Measurements from ENCODE around the gene C5orf58.
"Not testable (repeated sequence)": the region's sequence is repeated elsewhere in the genome, so short reads cannot be mapped to it uniquely, and the experiment has no call there.

C5orf58 gene

DNA sequence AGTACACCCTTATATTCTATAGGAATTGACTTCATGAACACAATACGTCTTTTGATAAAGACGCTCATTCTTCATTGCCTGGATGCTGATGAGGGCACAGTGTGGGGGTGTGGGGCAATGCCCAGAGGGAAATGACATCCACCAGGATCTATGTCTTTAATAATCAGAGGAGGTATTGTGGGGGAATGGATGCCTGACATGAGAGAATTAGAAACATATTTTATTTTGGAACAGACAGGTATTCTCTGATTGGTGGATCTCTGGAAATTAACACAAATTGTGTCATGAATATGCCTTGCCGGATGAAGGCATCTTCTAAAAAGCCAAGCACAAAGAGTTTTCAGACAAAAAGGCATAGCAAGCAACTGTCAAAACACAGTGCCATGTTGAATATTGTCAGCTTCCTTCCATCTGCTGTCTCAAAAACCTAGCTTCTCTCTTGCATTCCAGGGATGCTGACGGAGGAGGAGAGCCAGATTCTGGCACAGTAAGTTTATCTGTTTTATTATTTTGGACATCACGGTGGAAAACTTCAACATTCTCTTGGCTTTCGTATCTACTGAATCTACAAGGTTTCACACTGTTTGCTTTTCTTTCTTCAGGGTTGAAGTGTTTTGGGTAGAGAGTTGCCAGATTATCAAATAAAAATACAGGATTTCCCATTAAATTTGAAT, 3.9 kb upstream of the C5orf58 start:
- TF ChIP-seq, protein P1, sequence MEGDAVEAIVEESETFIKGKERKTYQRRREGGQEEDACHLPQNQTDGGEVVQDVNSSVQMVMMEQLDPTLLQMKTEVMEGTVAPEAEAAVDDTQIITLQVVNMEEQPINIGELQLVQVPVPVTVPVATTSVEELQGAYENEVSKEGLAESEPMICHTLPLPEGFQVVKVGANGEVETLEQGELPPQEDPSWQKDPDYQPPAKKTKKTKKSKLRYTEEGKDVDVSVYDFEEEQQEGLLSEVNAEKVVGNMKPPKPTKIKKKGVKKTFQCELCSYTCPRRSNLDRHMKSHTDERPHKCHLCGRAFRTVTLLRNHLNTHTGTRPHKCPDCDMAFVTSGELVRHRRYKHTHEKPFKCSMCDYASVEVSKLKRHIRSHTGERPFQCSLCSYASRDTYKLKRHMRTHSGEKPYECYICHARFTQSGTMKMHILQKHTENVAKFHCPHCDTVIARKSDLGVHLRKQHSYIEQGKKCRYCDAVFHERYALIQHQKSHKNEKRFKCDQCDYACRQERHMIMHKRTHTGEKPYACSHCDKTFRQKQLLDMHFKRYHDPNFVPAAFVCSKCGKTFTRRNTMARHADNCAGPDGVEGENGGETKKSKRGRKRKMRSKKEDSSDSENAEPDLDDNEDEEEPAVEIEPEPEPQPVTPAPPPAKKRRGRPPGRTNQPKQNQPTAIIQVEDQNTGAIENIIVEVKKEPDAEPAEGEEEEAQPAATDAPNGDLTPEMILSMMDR (IDR thresholded peaks at IDR 0.05; ENCODE audit: insufficient read depth, low read depth, low read length, missing control alignments) = no peak
- no peak for DNase-seq (ENCODE audit: low read depth)
- no peak overlapping the region for H3K4me3 ChIP-seq (ENCODE audit: low read depth, low read length)

DNA sequence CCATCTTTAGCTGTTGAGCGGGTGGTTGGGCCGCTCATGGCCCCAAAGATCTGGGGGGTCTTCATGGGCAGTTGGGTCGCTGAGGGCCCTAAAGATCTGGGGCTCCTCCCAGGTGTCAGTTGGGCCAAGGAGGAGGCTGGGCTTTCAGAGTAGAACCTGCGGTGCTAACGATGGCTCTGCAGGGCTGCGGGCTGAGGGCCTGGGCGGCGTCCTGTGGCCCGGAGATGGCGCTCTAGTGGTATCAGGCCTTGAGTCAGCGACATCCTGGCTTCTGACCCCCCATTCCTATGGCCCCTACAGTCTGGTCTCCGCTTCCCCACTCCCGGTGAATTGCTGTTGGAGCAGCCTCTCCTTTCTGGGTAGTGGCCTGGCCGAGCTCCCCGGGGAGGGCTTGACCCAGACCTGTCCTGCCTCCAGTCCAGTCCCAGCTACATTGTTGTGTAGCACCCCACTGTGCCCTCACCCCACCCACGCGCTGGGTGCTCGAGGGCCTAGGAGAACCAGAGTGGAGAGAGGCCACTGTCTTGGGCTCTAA, 640 bp downstream of the C5orf58 start:
- TF ChIP-seq, protein P1 (IDR thresholded peaks at IDR 0.05; ENCODE audit: insufficient read depth, low read depth, low read length, missing control alignments) = no peak

DNA sequence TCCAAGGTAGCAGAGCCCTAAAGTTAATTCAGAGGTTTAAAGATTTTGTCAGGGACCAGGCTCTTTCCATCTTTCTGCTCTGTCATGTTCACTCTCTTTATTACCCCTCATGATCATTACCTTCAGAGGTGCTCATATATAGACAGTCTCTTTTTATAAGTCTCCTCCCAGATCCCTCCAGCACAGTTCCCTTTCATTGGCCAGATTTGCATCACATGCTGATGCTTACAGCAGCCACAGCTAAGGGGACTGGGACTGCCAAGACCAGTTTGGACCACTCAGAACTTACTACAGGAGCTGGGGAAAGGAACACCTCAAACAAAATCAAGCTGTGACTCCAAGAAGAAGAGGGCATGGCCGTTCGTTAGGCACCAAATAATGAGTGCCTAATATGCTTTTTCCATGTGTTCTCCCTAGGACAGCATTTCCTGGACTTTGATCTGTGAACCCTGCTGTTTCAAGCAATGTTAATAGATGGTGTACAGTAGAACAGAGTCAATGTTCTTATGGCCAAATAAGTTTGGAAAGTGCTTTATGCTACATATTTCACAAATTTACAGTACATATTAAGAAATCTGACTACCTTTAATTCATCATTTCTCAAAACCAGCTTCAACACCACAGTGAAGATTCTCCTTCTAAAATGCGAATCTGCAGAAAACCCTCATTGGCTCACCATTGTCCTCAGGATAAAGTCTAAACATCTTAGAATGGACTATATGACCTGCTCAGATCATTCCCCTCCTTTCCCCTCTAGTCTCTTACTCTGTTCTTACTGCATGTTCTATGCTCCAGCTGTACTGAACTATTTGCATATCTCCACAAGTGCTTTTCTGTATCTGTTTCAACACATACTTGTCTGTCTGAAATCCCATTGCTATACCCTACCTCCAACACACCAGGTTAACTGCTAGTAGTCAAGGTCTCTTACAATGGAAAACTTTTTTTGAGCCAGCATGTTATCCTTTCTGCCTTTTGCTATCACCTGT, 3.4 kb downstream of the C5orf58 start:
- no peak for DNase-seq (ENCODE audit: low read depth)
- no peak overlapping the region for H3K4me3 ChIP-seq (ENCODE audit: low read depth, low read length)
- TF ChIP-seq, protein P1 (IDR thresholded peaks at IDR 0.05; ENCODE audit: insufficient read depth, low read depth, low read length, missing control alignments) = no peak

More for the DNA sequence above, 640 bp downstream of the C5orf58 start:
- no peak for DNase-seq (ENCODE audit: low read depth)
- no peak overlapping the region for H3K4me3 ChIP-seq (ENCODE audit: low read depth, low read length)

DNA sequence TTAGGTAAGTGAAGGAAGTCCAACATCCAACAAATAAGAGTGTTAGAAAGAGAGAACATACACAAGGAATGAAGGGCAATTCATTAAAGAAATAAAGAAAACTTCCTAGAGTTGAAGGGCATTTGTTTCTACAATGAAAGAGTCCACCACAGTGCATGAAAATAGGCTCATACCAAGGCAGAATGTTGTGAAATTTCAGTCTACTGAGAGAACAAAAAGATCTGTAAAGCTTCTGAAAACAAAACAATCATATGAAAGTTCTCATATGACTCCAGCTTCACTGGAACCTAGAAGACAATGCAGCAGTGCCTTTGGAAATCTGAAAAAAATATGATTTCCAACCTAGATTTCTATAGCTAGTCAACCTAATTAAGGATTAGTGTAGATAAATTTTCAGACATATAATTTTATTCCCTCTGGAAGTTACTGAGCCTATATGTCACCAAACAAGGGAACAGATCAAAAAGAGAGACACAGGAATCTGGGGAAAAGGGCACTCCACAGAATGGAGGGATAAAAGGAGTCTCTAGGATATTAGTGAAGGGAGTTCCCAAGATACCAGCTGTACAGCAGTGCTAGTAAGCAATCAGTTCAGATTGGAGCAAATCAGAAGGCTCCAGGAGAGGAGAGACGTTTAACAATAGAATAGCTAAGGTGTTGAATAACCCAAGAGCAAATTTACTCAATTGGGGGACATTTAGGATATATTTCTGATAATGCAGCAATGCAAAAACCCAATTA, 5.8 kb downstream of the C5orf58 start:
- no peak for DNase-seq (ENCODE audit: low read depth)
- no peak overlapping the region for H3K4me3 ChIP-seq (ENCODE audit: low read depth, low read length)
- TF ChIP-seq, protein P1 (IDR thresholded peaks at IDR 0.05; ENCODE audit: insufficient read depth, low read depth, low read length, missing control alignments) = no peak

DNA sequence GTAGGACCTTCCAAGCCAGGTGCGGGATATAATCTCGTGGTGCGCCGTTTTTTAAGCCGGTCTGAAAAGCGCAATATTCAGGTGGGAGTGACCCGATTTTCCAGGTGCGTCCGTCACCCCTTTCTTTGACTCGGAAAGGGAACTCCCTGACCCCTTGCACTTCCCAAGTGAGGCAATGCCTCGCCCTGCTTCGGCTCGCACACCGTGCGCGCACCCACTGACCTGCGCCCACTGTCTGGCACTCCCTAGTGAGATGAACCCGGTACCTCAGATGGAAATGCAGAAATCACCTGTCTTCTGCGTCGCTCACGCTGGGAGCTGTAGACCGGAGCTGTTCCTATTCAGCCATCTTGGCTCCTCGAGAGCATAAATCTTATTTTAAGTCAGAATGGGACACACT, 12.7 kb downstream of the C5orf58 start:
- DNase-seq (ENCODE audit: low read depth); H3K4me3 ChIP-seq (ENCODE audit: low read depth, low read length): not testable (repeated sequence)

DNA sequence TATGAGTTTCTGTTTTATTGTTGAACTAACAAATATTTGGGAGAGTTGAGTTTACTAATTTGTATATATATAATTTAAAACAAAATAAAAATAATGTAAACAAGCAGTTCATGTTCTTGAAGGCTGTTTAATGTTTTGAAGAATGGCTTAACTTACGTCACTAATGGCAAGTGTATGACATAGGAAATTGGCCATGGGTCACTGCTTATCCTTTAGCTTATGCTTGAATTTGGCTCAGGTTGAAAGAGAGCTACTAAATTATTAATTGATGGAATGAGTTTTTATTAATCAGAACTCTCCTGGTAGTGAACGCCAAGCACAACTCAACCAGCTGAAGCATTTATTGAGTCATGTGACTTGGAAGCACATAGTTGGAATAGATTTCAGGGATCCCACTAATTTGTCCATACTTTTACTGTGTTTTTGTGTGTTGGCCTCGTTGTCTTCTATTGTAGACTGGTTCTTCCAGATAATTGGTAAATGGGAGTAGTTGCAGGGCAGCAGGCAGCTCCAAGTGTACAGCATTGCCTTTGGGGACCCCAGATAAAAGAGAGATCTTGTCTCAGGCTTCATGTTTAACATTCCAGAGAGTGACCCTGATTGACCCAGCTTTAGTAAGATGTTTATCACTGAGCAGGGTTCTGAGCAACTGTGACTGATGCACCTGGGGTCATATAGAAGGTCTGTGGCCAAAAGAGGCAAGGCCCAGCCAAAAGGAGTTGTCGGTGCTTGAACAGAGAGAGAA, 13.5 kb downstream of the C5orf58 start:
- TF ChIP-seq, protein P1 (IDR thresholded peaks at IDR 0.05; ENCODE audit: insufficient read depth, low read depth, low read length, missing control alignments) = no peak
- no peak for DNase-seq (ENCODE audit: low read depth)

More for the DNA sequence above, 13.5 kb downstream of the C5orf58 start:
- no peak overlapping the region for H3K4me3 ChIP-seq (ENCODE audit: low read depth, low read length)
